Fibroblast of peridontal ligament (primary cell): ENCODE data around the gene SMIM44.

Experiments used
- DNase-seq: peaks from one replicate; pipeline ENCODE4 v3.0.0-alpha.2; 2010; ENCODE audit errors: extremely low read depth

Gene SMIM44

DNA sequence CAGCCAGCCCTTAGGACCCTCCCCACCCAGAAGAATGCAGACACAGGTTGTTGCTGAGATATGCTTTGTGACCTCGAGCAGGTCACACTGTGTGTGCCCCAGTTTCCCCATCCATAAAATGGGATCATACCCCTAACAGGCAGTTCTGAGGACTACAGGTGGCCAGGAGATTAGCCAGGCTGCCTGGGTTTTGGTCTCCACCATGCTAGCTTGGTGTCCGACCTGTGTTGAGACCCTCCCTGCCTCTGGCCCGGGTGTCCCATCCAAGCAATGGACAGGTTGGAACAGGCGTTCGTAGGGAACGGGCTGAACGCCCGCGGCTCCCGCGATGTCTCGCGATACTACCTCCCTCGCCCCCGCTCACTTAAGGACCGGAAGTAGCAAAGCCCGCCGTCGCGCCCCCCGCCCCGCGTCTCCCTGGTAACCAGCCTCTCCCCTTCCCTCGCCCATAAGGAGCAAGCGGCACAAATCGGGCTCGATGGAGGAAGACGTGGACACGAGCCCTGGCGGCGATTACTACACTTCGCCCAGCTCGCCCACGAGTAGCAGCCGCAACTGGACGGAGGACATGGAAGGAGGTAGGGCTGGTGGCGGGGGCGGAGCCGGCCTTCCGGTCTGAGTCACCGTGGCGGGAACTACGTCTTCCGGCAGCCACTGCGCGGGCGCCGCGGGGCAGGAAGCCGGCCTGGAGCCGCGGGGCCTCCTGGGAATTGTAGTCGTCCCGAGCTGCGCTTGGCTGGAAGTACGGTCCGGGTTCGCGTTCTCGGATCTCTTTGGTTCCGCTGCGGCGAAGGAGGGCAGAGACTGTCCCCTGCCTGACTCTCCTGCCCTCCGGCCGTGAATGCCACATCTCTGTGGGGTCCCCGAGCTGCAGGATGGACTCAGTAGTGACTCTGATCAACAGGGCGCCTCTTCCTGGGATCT, 48.3 kb downstream of the SMIM44 start:
- peak; percentile 89 for DNase-seq

DNA sequence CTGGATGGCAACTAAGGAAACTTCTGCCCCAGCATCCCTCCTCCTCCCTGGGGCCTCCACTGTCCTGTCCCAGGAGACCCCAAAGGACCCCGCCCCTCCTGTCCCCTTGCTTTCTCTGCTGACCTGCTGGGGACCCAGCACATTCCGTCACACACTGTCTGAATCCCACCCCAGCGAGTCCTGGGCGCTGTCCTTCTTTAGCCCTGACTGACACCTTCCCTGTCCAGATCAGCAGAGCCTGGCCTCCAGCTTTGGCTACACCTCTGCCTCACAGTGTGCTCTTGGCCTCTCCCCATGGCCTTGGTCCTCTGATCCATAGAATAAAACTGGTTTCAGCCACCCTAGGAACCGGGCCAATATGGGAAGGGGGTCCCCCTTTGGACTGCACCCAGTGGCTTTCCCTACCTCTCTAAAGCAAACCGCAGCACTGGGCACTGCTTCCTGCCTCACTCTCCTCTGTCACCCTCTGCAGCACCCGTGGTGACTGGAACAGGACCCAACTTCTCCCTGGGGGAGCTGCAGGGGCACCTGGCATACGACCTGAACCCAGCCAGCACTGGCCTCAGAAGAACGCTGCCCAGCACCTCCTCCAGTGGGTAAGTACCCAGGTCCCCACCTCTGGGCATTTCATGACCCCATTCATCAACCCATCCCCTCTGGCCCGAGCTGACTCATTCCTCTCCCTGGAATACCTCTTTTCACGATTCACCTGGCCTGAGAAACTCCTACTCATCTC, 49.3 kb downstream of the SMIM44 start:
- DNase-seq, result no peak

- DNase-seq, result no peak
These were observed 49.9 kb downstream of the SMIM44 start for GRCh38 chr19:3433313-3433712.
